ENCODE measurements around the gene UBE2C.

GRCh38 chr20:45801851-45802250 is 10.6 kb upstream of the UBE2C start:
- TF ChIP-seq CTCF (IDR thresholded peaks at IDR 0.05; ENCODE audit: insufficient read depth, low read length, poor library complexity, severe bottlenecking) (no peak), EZH2phosphoT487 (conservative IDR thresholded peaks at IDR 0.05; ENCODE audit: low read length) (no peak)
